Thoracic aorta (tissue), 2 donors: ENCODE measurements around the gene PRKN. TPM values are rescaled to one million over a fixed set of nuclear protein-coding genes. Genes with fewer than 3 reads are reported as not detected.

Experiments
- ATAC-seq: fragments of 150-250 bp; one replicate; pipeline ENCODE4 v1.8.0; 2017; ENCODE audit warnings: low read depth; ENCODE audit not compliant: insufficient number of reproducible peaks, low FRiP score
- DNase-seq: peaks from one replicate; pipeline ENCODE4 v3.0.0-alpha.2; 2020; ENCODE audit warnings: low spot score
- H3K27ac ChIP-seq, 2 donors: fragments of 200-600 bp; sonication (generic); 1 replicate in 1 of 2; 2 replicates in 1 of 2; pipeline ENCODE4 v1.5.1; 2016; ENCODE audit warnings: mild to moderate bottlenecking in 2 of 2, moderate library complexity in 2 of 2
- H3K27me3 ChIP-seq: fragments of 200-600 bp; sonication (generic); replicated peaks from 2 replicates; pipeline ENCODE4 v1.6.0; 2016; ENCODE audit warnings: mild to moderate bottlenecking; ENCODE audit not compliant: insufficient read depth
- H3K36me3 ChIP-seq: fragments of 200-600 bp; sonication (generic); one replicate; pipeline ENCODE4 v1.5.1; 2016
- H3K4me1 ChIP-seq, 2 donors: fragments of 200-600 bp; sonication (generic); 1 replicate in 1 of 2; 2 replicates in 1 of 2; pipeline versions ENCODE4 v1.5.1 to v1.6.0; 2016; ENCODE audit warnings: low read depth in 2 of 2, mild to moderate bottlenecking in 1 of 2; ENCODE audit not compliant: control insufficient read depth in 1 of 2
- H3K4me3 ChIP-seq: fragments of 200-600 bp; sonication (generic); 2 replicates; pipeline ENCODE4 v1.5.1; 2016; ENCODE audit warnings: mild to moderate bottlenecking
- H3K9me3 ChIP-seq: fragments of 200-600 bp; sonication (generic); 2 replicates; pipeline ENCODE4 v1.5.1; 2016
- CTCF ChIP-seq: fragments of 200-600 bp; sonication (generic); IDR thresholded peaks from one replicate; pipeline ENCODE4 v1.5.1; 2019; ENCODE audit warnings: antibody characterized with exemption
- total RNA-seq, 2 donors: library from RNA; depleted of rRNA; stranded (reverse); fragments of >200 nt; gene quantifications; one replicate each; pipeline versions ENCODE4 v1.1.0 to v1.2.3, GENCODE V29; 2016

PRKN gene
- total RNA-seq, 2 donors from 2014 or later, result 10.4 to 23.8 TPM

GRCh38 chr6:161985876-161986423 is 741.6 kb downstream of the PRKN start:
- no peak for TF ChIP-seq CTCF
- no peak for ATAC-seq
- no peak for DNase-seq
- Histone ChIP-seq H3K36me3 (no peaks in the 10 kb centered on the region), H3K9me3 (no peaks in the 10 kb centered on the region), H3K4me3 (no peak overlapping the region), H3K27me3 (no peaks in the 10 kb centered on the region), H3K27ac (no peak overlapping the region), H3K4me1 (no peaks in the 10 kb centered on the region)

GRCh38 chr6:161984713-161985112 is 742.9 kb downstream of the PRKN start:
- no peaks in the 10 kb centered on the region for H3K27me3 ChIP-seq
- no peaks in the 10 kb centered on the region for H3K9me3 ChIP-seq
- DNase-seq (no peak), ATAC-seq (no peak)
- no peak overlapping the region for H3K27ac ChIP-seq
- TF ChIP-seq CTCF, result no peak
- H3K4me1 ChIP-seq, result no peaks in the 10 kb centered on the region
- no peak overlapping the region for H3K4me3 ChIP-seq
- H3K36me3 ChIP-seq, result no peaks in the 10 kb centered on the region

- no peak overlapping the region for H3K27ac ChIP-seq
- no peak for TF ChIP-seq CTCF
- no peak for ATAC-seq
- no peak for DNase-seq
- no peak overlapping the region for H3K4me3 ChIP-seq
- H3K4me1 ChIP-seq, result no peaks in the 10 kb centered on the region
- H3K36me3 ChIP-seq, result no peaks in the 10 kb centered on the region
- H3K27me3 ChIP-seq, result no peaks in the 10 kb centered on the region
- no peaks in the 10 kb centered on the region for H3K9me3 ChIP-seq
Observed at GRCh38 chr6:161976553-161976952, 751.0 kb downstream of the PRKN start.

GRCh38 chr6:161973064-161973463 is 754.5 kb downstream of the PRKN start:
- Histone ChIP-seq H3K27ac (no peak overlapping the region), H3K4me1 (no peaks in the 10 kb centered on the region), H3K4me3 (no peak overlapping the region), H3K36me3 (no peaks in the 10 kb centered on the region), H3K9me3 (no peaks in the 10 kb centered on the region), H3K27me3 (no peaks in the 10 kb centered on the region)
- no peak for DNase-seq
- no peak for TF ChIP-seq CTCF
- ATAC-seq, result no peak

- no peak overlapping the region for H3K4me3 ChIP-seq
- no peak for TF ChIP-seq CTCF
- no peaks in the 10 kb centered on the region for H3K36me3 ChIP-seq
- H3K27me3 ChIP-seq, result no peaks in the 10 kb centered on the region
- DNase-seq (no peak), ATAC-seq (no peak)
- H3K9me3 ChIP-seq, result no peaks in the 10 kb centered on the region
- no peak overlapping the region for H3K27ac ChIP-seq
- no peaks in the 10 kb centered on the region for H3K4me1 ChIP-seq
Observed at GRCh38 chr6:161971043-161971442, 756.5 kb downstream of the PRKN start.
